Cardiac fibroblast (primary cell): ENCODE results near the gene CCDC136.
A peak's percentile ranks its signal among the peaks of the same experiment; 100 is the strongest.

Experiments
- DNase-seq, 2 donors: peaks; one replicate each; pipeline versions ENCODE4 v3.0.0 to v3.0.0-alpha.2; 2010; ENCODE audit warnings: low read depth in 2 of 2
- H3K4me3 ChIP-seq, 2 donors: replicated peaks in 1 of 2; 1 replicate in 1 of 2; 2 replicates in 1 of 2; pipeline ENCODE4 v1.5.1; 2011; ENCODE audit warnings: low read depth in 2 of 2, low read length in 2 of 2, mild to moderate bottlenecking in 2 of 2, moderate library complexity in 1 of 2
- TF ChIP-seq, protein P1 (sequence below): IDR thresholded peaks from one replicate; pipeline ENCODE4 v1.5.1; 2011; ENCODE audit warnings: low read depth, mild to moderate bottlenecking, low read length, inconsistent platforms

CCDC136 gene

DNA sequence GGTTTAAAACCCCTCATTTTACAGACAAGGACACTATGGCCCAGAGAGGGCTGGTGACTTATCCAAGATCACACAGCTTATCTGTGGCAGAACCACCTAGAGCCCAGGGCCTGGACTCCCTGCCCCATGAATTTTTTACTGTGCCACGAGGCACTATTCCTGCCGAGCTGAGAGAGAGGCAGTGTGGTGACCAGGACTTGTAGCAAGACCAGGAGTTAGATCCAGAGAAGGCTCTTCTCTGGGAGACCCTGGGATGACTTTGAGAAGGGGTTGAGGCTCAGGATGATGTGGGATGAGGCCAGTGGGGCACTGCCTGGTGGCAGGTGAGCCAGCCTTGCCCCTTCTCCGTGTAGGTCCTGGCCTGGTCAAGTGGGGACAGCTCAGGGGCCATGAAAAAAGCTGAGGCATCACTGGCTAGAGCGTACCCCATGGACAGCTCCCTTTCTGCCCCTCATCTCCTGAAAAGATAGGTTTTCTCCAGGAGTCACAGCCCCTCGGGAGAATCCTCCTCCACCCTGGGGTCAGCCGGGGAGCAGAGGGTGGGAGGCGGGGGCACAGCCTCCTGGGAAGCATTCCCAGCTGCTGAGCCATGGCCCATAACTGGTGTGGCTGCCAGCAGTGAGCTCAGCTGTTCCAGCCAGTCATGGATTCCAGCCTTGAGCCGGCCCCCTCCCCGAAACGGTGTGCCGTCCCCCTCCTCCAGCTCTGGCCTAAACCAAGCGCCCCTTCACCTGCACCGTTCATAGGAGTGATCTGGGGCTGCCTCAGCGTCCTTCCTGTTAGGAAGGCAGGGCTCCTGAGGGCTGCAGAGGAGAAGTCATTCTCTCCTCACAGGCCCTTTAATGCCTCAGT is 44.2 kb downstream of the CCDC136 start:
- peak; percentile 59 to 67 for DNase-seq
- H3K4me3 ChIP-seq = no peak overlapping the region
- TF ChIP-seq, protein P1, sequence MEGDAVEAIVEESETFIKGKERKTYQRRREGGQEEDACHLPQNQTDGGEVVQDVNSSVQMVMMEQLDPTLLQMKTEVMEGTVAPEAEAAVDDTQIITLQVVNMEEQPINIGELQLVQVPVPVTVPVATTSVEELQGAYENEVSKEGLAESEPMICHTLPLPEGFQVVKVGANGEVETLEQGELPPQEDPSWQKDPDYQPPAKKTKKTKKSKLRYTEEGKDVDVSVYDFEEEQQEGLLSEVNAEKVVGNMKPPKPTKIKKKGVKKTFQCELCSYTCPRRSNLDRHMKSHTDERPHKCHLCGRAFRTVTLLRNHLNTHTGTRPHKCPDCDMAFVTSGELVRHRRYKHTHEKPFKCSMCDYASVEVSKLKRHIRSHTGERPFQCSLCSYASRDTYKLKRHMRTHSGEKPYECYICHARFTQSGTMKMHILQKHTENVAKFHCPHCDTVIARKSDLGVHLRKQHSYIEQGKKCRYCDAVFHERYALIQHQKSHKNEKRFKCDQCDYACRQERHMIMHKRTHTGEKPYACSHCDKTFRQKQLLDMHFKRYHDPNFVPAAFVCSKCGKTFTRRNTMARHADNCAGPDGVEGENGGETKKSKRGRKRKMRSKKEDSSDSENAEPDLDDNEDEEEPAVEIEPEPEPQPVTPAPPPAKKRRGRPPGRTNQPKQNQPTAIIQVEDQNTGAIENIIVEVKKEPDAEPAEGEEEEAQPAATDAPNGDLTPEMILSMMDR = no peak

DNA sequence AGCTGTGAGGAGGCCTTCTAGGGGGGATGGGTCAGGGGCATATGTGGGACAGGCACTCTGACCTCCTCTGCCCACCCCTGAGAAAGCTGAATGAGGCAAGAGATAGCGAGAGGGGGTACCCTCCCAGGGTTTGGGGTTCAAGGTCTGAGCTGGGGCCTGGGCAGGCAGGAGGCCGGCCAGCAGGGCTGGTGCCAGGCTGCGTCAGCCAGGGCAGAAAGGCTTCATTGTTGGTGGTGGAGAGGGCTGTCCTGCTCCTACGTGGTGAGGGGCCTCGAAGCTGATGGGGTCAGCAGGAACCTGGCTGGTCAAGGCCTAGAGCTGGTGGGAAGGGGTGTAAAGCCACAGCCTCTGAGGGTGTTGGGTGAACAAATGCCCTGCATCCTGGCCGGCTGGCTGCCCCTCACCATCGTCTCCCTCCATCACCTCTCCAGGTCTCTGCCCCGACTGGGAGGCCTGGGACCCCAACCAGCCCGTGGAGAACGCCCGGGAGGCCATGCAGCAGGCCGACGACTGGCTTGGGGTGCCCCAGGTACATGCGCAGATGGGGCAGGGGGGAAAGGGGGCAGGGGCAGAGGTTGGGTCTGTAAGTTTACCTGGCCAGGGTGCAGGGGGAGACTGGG is 45.1 kb downstream of the CCDC136 start:
- no peak overlapping the region for H3K4me3 ChIP-seq
- no peak for DNase-seq

DNA sequence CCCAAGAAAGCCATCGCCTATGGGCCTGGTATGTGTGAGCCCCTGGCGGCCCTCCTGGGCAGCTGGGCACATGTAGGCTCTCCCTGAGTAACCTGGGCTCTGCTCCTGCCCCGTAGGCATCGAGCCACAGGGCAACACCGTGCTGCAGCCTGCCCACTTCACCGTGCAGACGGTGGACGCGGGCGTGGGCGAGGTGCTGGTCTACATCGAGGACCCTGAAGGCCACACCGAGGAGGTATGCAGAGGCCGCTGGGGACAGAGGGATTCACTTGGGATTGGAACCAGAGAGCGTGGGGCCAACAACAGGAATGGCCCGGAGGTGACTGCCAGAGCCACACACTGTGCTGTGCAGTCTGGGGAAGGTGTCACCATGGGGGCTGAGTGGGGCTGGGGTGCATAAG is 45.8 kb downstream of the CCDC136 start:
- TF ChIP-seq, protein P1 = no peak
- DNase-seq = no peak
- no peak overlapping the region for H3K4me3 ChIP-seq

More for the DNA sequence above, 45.1 kb downstream of the CCDC136 start:
- TF ChIP-seq, protein P1 = no peak

DNA sequence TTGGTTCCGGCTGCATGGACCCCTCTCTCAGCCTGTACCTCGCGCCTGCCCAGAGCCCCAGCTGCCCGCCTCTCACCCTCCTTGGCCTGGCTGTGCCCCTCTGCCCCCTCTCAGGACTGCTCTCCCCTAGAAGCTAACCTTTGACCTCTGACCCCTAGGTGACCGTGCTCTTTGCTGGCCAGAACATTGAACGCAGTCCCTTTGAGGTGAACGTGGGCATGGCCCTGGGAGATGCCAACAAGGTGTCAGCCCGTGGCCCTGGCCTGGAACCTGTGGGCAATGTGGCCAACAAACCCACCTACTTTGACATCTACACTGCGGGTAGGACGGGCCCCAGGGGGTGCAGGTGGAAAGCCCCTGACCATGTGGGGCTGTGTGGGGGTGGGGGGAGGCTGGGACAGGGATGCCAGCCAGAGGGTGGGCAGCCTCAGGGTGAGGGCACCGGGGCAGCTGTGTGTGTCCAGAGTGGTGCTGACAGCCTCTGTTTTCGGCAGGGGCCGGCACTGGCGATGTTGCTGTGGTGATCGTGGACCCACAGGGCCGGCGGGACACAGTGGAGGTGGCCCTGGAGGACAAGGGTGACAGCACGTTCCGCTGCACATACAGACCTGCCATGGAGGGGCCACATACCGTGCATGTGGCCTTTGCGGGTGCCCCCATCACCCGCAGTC is 46.5 kb downstream of the CCDC136 start:
- H3K4me3 ChIP-seq = no peak overlapping the region
- TF ChIP-seq, protein P1 = no peak
- no peak for DNase-seq

DNA sequence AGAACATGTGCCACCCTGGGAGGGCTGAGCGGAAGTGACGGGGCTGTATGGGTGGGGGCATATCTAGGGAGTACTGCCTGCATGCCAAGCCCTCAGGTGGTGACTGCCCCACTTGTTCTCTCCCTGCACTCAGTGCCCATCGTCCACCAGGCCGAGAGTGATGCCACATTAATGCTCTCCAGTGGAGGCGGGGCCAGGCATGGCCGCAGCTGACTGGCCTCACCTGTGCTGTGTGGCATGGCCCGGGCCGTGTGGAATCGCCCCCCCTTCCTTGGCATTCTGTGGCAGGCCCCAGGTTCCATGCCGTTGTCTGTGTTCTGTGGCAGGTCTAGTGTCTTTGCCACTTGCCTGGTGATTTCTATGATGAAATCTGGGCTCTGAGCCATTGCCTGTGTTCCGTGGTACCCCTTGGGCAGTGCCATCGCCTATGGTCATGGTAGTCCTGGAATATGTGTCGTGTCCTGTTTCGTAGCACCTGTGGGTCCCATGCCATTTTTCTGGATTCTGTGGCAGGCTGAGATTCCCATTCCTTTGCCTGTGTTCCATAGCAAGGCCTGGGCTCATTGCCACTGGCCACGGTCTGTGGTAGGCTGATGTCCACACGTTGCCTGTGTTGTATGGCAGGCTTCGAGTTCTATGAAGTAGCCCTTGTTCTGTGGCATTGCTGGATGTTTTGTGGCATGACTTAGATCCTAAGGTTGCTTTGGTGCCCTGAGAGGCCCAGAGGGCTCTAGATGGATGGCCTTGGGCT is 47.4 kb downstream of the CCDC136 start:
- no peak for DNase-seq
- H3K4me3 ChIP-seq = no peak overlapping the region
- TF ChIP-seq, protein P1 = no peak

DNA sequence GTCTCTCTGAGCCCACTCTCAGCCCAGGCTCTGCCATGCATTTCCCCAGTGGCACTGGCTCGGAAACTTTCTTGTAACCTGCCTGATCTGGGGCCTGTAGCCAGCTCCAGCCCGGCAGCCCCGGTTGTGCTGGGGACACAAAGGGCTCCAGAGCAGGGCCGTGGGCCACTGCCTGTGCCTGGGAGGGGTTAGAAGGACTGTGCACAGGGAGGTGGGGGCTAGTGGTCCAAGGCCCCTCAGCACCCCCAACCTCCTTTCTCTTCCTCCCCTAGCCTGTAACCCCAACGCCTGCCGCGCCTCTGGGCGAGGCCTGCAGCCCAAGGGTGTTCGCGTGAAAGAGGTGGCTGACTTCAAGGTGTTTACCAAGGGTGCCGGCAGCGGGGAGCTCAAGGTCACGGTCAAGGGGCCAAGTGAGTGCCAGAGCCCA is 48.0 kb downstream of the CCDC136 start:
- H3K4me3 ChIP-seq = no peak overlapping the region

More for the DNA sequence above, 48.0 kb downstream of the CCDC136 start:
- no peak for DNase-seq
- TF ChIP-seq, protein P1 = no peak
